ENCODE results near the gene INSC.

Gene INSC

DNA sequence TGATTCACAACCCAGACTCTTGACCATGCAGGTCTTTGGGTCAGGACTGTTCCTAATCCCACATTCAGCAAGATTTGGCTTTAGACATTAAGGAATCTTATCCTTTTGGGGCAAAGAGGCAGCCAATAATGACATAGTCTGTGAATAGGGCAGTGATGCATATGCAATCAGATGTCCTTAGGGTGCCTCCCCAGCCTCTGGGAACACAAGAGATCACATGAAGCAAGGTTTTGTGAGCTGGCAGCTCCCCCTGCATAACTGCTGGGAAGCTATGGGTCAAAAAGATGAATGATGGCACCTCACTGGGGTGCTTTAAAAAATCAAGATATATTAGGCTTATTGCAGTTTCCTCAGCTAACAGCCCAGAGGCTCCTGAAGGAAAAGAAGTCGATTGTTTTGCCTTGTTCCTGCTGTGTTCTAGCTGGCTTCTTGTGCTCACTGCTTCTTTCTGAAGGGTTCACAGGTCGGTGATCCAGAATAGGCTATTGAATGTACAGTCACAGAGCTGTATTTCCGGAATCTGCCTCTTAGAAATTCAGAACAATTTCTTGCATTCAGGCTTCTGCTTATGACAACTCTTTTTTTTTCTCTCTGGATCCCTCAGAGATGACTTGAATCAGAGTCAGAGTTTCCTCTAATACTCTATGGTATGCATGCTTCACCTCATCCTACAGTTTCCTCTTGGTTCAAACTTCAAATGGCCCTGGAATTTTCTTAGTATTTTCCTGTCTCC lies 31.7 kb downstream of the INSC start:
- no peak for DNase-seq (ENCODE audit: low read depth in 2 of 2)

GRCh38 chr11:15148169-15148568 lies 33.4 kb downstream of the INSC start:
- DNase-seq (ENCODE audit: low read depth in 2 of 2): no peak

GRCh38 chr11:15149050-15149449 lies 34.3 kb downstream of the INSC start:
- no peak for DNase-seq (ENCODE audit: low read depth in 2 of 2)

- no peak for DNase-seq (ENCODE audit: low read depth in 2 of 2)
These were observed 35.8 kb downstream of the INSC start for GRCh38 chr11:15150507-15150906.

DNA sequence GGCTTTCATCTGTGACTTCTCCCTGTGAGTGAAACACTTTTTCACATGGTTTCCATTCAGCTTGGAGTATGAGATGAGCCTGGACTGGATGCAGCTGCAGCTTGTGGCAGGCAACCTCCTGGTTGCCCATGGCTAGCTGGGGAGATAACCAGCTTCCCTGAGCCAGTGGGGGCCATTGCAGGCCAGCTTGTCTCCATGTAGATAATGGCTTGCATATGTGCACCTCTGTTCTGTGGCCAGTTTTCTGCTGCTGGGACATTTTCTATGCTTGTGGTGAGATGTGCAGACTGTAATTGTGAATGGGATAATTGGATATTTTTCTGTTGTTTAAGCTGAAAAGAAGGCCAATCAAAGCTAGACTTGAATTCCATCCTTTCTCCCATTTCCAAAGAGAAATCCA lies 38.5 kb downstream of the INSC start:
- no peak for DNase-seq (ENCODE audit: low read depth in 2 of 2)

DNA sequence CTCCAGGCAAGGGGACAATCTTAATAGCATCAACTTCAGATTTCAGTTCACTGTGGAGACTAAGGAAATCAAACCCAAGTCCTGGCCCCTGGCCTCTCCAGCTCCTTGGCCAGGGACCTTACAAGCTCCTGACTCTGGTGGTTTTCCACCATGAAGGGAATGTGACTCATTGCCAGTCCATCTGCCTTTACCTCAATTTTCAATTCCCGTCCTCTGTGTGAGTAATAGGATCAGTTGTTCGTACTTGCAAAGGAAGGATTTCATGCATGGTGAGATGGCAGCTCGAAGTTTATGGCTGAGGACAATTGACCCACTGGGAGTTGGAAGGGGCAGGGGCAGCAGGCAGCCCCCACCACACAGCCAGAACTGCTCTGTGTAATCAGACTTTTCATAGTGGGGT lies 42.5 kb downstream of the INSC start:
- DNase-seq (ENCODE audit: low read depth in 2 of 2): no peak

DNA sequence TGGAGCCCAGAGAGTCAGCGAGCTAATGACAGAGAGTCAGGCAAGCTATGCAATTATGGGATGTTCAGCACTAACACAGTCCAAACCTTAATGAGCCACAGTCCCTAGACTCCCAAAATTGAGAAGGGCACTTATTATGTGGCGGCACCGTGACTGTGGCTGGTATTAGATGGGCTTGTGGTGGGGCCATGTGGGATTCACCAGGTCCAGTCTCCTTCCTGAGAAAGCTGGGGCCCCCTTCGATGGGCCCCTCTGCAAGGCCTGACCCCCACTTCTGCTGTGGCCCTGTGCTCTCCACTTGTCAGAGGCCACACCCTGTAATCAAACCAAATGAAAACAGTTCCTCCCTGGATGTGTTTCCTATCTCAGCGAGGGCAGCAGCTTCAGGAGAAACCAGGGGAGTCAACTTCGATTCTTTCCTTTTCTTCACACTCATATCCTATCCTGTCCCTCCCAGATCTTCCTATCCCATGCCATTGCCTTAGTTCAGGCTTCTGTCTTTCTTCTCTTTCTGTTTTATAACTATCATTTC lies 42.9 kb downstream of the INSC start:
- no peak for DNase-seq (ENCODE audit: low read depth in 2 of 2)

- DNase-seq (ENCODE audit: low read depth in 2 of 2): no peak
These were observed 43.8 kb downstream of the INSC start for GRCh38 chr11:15158351-15159015.

- DNase-seq (ENCODE audit: low read depth in 2 of 2): no peak
These were observed 44.4 kb downstream of the INSC start for GRCh38 chr11:15159085-15159484.

DNA sequence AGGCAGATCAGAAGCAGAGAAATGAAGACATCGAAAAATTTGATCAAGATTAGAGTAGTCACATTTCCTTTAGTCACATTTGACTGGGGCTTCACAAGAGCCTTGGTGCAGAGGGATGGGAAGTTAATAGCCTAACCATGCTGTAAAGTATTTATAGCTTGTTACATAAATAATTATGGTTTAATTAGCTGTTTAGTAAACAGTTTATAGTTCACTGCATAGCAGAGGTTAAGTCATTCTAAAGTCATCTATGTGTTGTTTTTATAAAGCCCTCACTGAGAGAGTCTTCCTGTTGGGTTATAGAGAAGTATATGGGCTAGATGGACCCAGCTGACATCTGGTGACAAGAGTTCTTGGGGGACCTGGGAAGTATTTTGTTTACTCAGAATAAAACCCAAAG lies 47.1 kb downstream of the INSC start:
- no peak for DNase-seq (ENCODE audit: low read depth in 2 of 2)

- DNase-seq (ENCODE audit: low read depth in 2 of 2): no peak
These were observed 48.4 kb downstream of the INSC start for GRCh38 chr11:15163136-15163535.

- DNase-seq (ENCODE audit: low read depth in 2 of 2): no peak
These were observed 51.5 kb downstream of the INSC start for GRCh38 chr11:15166204-15166603.

DNA sequence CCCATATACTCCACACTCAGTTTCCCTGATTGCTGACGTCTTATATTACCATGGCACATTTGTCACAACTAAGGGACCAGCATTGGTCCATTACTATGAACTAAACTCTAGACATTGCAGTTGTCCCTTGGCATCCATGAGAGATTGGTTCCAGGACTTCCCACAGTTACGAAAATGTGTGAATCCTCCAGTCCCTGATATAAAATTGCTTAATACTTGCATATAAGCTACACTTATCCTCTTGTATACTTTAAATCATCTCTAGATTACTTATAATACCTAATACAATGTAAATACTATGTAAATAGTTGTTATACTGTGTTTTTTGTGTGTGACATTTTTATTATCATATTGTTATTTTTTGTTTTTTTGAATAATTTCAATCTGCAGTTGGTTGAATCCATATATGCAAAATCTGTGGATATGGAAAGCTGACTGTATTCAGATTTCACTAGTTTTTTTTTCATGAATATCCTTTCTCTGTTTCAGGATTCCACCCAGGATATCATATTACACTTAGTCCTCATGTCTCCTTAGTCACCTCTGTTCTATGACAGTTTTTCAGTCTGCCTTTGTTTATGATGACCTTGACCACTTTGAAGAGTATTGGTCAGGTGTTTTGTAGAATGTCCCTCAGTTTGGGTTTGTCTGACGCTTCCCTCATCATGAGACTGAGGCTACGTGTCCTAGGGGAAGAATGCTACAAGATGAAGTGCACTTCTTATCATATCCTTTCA lies 55.3 kb downstream of the INSC start:
- DNase-seq (ENCODE audit: low read depth in 2 of 2): no peak

DNA sequence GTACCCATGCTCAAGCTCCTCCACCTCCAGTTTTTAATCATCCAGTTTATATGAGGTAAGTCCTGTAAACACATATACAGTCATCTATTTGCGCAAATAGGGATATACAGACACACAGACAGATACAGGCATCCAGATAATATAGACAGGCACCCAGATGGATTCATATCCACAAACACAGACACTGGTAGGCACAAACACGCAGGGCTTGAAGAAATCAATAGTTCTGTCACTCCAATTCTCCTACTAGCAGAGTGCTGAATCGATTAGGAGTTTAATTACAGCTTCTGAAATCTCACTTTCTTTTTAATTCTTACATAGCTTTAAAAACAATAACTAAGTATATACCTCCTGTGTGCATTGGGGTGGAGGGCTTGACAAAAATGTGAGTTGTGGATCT lies 56.0 kb downstream of the INSC start:
- no peak for DNase-seq (ENCODE audit: low read depth in 2 of 2)

GRCh38 chr11:15171956-15172355 lies 57.2 kb downstream of the INSC start:
- no peak for DNase-seq (ENCODE audit: low read depth in 2 of 2)

DNA sequence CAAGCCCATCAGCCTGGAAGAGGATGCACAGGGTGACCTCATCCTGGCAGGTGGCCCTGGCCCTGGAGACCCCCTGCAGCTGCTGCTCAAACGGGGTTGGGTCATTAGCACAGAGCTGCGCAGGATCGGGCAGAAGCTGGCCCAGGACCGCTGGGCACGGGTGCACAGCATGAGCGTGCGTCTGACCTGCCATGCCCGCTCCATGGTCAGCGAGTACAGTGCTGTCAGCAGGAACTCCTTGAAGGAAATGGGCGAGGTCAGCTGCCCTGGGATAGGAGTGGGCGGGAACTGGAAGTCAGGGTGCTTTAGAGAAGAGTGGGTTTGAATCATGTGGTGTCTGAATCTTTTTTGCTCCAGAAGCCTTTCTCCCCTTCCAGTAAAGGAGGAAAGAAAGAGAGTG lies 61.1 kb downstream of the INSC start:
- no peak for DNase-seq (ENCODE audit: low read depth in 2 of 2)

GRCh38 chr11:15176646-15177163 lies 62.0 kb downstream of the INSC start:
- DNase-seq (ENCODE audit: low read depth in 2 of 2): no peak

DNA sequence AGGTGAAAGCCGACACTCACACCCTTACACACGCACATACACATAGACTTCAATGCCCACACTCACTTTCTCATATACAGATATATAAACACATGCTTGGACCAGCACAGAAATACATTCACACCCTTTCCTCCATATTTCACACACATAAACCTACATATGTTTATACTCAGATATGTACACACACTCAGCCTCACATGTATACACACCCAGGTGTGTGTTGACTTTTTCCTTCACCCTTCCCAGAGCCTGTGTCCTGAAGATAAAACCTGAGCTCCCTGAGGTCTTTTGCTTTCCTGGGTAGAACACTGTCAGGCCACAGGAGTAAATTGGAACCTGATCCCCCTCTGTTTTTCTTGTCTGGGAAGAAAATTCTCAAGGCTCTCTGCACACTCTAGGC lies 62.8 kb downstream of the INSC start:
- DNase-seq (ENCODE audit: low read depth in 2 of 2): no peak

DNA sequence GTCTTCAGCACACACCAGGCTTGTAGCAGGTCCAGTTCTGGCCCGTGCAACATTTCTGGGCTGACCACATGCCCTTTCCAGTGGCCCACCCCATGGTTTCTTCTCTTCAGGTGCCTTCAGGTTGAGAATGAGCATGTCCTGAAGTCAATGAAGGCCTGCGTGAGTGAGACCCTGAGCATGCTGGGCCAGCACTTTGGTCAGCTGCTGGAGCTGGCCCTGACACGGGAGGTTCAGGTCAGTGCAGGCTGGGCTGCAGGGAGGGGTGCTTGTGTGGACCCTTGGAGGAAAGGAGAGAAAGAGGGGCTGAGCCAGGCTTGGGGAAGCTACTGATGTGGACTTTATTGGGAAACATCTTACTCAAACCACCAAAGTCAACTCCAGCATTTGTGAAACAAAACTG lies 63.5 kb downstream of the INSC start:
- DNase-seq (ENCODE audit: low read depth in 2 of 2): no peak

DNA sequence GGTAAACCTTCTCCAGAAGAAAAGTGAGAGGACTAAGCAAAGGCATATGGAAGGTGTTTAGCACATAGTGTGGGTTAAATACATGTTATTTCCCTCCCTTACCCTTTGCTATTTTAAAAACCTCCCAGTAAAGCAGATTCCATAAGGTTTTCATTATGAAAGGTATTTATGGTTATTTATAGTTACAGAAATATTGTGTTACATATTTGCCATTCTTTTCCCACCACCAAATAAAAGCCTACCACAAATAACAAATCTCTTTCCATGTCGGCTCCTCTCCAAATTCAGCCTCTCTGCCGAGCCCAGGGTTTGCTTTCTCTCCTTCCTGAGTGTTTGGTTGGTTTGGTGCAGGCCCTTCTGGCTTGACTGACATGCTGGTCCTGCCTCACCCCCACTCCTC lies 64.4 kb downstream of the INSC start:
- DNase-seq (ENCODE audit: low read depth in 2 of 2): no peak

DNA sequence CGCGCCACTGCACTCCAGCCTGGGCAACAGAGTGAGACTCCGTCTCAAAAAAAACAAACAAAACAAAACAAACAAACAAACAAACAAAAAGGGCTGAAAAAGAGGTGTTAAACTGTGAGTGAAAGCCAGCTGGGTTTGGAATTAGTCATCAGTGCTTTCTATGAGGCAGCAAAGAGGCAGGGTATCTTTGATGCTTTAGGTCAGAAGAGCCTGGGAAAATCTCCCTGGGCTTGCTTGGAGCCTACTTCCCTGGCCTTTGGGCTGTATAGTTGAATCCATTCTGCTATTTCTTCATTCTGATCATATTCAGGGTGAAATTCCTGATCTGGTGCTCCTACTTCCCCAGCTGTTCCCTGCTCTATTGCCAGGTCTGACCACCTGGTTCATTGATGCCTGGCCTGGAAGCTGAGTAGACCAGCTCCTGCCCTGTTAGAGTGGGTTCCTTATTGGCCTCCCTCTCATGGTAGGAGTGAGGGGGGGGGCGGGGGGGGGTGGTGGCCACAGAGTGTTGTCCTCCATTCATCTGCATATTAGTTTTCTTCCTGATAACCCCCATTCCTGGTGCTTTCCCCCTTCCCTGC lies 65.6 kb downstream of the INSC start:
- no peak for DNase-seq (ENCODE audit: low read depth in 2 of 2)

- DNase-seq (ENCODE audit: low read depth in 2 of 2): no peak
These were observed 67.6 kb downstream of the INSC start for GRCh38 chr11:15182372-15182771.

Measured in activated CD4-positive, alpha-beta T cell treated with anti-CD3 and anti-CD28 coated beads for 24 hours (primary cell).